GM18870 (cell line): ENCODE measurements around the gene GNE.
"Not testable (repeated sequence)": the region's sequence is repeated elsewhere in the genome, so short reads cannot be mapped to it uniquely, and the experiment has no call there.

Experiments
- ATAC-seq: cut with Tn5 transposase; IDR thresholded peaks from one replicate; pipeline ENCODE4 v1.9.1; 2021; ENCODE audit warnings: moderate library complexity; ENCODE audit not compliant: unreplicated experiment

GNE gene

DNA sequence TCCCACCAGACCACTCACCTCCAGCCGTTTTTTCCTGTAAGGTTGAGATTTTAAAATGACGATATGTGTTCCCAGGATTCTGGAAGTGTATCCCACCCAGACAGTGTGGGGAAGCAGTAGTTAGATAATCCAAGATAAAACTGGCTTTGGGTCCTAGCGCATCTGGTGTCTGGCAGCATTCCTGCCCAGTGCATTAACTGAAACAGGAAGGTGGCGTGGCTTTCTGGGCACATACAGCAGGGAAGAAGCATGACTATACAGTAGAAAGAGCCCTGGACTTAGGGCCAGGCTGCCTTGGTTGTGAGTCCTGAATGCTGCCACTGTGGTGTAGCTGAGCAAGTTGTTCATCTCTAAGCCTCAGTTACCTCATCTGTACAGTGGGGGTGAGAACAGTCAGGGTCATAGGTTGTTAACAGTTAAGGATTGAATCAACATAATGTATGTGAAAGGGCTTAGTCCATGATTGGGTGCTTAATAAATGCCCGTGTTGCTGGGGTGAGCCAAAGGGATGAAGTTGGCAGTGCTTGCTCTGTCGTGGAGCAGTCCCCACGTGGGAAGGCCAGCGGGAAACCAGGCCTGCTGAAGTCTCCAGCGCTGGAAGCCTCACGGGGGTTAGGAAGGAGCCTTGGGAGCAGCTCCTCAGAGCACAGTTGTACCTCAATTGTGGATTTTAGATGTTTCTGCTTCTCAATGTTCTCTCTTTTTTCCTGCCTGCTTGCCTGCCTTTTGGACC lies 49.6 kb downstream of the GNE start:
- no peak for ATAC-seq

DNA sequence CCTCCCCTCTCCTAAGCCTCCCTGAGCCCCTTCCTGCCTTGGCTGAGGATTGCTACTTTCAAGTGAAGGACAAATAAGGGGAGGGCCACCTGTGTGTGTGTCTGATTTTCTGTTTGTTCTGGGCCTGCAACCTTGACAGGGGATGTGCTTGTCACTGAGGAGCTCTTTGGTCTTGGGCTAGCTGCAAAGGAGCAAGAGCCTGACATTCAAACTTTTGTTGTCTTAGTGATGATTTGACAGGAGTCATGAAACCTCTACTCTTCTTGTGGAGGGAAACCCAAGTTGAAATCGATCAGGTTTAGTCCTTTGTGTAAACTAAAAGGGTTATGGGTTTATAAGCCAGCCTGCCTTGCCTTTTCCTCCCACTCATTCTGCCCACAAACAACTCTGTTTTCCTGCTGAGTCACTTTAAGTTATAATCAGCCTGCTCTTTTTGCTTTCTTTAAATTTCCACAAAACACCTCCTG lies 50.7 kb downstream of the GNE start:
- ATAC-seq: no peak

DNA sequence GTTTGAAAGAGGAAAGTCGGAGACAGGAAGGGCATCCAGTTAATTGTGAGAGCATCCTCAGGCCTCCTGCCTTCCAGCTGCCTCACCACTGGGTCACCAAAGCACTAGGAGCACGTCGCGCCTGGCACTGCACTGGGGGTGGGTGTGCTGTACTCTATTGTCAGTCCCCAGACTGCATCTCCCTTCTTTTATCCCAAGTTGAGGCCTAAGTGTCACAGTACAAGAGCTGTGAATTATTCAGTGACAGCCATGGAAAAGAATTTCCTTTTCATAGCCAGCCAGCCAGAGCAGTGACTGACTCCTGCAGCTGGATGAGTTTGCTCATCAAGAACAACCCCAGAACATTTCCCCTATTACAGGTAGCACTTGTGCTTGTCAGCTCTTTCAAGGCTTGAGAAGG lies 51.2 kb downstream of the GNE start:
- ATAC-seq: no peak

DNA sequence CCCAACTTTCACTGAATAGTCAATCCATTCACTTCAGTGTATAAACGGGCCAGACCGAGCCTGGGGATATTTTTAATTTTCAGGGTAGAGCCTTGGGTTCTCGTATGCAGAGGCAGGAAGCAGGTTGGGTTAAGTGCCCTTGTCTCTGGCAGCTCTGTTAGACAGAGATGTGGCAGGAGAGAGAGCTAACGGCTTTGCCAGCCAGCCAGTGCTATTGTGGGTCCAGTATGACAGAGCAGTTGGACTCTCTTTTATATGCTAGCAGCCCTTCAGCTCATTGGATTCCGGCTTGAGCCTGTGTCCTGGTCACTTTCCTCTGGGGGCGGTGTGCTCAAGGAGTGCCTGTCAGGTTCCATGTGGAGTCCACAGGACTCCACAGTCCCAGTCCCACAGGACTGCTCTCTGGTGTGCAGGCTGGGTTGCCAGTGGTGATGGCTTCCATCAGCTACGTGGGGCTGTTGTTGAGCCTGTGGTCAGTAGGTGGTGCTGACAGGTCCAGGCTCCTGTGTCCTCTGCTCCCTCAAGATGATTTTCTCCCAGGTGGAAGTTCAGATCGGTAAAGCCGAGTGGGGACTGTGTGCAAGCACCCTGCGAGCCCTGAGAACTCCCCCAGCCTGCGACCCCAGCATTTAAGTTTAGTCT lies 53.2 kb downstream of the GNE start:
- no peak for ATAC-seq

DNA sequence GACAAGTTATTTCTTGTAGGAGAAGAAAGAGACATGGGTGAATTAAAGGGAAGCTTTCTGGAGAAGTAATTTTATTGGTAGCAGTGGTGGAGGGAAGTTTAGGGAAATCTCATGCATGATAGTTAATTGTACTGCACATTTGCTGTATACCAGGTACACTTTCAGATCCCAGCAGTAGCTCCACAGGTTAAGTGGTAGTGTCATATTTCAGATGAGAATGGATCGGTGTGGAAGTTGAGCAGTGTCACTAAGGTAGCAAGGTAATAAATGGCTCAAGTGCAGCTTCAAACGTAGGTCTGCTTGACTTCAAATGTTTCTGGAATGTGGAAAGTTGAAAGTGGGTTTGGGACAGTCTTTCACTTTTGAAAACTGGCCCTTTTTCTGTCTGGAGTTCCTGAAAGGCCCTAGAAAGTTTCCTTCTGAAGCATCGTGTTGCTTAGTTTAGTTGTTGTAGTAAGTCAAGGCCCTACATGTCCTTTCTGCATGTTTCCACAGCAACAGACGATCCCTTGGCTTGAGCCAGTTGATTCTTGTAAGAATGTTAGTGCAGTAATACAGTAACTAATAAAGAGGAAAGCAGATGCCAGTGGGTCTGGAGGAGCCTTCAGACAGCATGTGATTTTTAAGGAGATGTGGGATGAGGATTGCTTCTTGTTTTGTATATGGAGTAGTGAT lies 63.8 kb downstream of the GNE start:
- no peak for ATAC-seq

DNA sequence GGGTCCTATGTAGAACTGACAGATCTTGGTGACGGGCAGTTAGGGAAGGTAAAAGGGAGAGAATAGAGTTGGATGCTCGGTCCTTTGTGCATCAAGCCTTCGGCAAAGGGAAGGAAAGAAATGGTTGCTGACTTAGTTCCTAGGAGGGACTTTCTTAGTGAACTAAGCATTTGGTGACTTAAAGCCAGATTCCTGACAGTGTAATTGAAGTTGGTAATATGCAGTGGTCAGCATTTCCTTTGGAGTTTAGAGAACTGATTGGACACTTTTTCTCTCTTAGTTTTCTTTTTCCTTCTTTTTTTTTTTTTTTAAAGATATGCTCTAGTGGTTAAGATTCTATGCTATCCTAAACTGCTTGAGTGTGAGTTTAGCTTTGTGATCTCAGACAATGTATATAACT lies 65.2 kb downstream of the GNE start:
- no peak for ATAC-seq

DNA sequence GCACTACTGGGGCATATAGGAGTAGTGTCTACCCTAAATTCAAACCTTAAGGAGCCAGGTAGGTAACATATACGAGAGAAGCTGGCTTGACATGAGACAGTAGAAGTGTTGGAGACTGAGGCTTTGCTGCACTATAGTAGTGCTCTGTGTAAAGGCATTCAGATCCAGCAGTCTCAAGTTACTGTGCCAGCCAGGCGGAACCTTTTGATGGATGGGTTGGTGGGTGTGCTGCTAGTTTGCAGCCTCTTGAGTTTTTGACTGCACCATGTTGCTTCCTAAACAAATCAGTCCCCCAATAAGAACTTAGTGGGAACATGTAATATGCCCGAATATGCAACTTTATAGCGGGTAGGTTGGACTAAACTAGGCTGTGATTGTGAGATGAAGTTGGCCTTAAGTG lies 66.1 kb downstream of the GNE start:
- no peak for ATAC-seq

DNA sequence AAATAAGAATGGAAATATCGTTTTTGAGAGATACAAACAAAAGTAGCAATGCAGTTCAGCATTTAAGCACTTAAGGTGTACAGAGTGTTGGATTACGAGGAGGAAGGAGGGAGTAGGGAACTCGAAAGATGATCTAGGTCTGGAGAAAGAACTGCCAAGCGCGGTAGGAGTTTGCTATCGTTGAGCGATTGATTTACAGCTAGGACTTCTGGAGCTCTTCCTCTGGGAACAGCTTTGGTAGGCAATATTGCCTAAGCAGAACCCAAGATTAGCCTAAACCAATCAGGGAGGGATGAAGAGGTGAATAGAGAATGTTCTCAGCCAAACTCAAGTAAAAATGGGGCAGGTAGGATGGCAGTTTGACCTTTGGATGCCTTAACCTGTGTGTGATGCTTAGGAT lies 66.6 kb downstream of the GNE start:
- ATAC-seq: no peak

DNA sequence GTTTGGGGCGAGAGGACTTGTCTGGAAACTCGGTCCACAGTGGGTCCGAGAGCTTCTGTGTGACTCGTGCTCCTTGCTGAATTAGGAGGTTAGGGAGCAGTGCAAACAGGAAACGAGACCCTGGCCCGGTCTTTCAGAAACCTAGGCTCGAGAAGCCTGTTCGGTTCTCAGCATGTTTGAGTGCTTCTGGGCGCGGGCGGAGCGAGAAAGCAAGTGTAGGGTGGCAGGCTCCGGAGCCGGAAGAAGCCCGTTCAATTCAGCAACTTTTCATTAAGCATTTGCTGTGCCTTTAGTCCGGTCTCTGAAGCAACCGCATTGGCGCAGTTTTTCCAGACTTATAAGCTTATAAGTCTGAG lies 67.0 kb downstream of the GNE start:
- no peak for ATAC-seq

DNA sequence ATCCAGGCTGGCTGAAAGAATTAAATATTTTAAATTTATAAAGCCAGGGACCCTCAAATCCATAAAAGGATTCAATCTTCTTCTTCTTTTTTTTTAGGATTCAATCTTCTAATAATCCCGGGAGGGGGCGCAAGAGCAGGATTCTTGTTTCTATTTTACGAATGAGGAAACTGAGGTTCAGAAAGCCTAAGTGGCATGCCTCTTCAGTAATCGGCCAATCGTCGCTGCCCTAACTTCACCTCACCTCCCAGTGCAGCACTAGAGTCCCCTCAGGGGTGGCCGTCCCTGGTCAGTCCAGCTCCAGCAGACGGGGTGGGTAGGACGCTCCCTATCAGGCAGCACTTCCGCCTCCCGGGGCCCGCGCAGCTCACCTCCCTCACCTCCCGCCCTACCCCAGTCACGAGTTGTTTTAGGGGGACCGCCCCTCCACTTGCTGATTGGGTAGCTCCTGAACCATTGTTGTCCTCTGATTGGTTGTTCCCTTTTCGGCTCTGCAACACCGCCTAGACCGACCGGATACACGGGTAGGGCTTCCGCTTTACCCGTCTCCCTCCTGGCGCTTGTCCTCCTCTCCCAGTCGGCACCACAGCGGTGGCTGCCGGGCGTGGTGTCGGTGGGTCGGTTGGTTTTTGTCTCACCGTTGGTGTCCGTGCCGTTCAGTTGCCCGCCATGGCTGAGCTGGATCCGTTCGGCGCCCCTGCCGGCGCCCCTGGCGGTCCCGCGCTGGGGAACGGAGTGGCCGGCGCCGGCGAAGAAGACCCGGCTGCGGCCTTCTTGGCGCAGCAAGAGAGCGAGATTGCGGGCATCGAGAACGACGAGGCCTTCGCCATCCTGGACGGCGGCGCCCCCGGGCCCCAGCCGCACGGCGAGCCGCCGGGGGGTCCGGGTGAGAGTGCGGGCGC lies 67.6 kb downstream of the GNE start, which contains the start of gene CLTA:
CLTA (plus strand) TSS at position 534 of the 902 bp plus-strand sequence; CDS start at position 670, 136 bp downstream.
- peak; percentile 97 for ATAC-seq

DNA sequence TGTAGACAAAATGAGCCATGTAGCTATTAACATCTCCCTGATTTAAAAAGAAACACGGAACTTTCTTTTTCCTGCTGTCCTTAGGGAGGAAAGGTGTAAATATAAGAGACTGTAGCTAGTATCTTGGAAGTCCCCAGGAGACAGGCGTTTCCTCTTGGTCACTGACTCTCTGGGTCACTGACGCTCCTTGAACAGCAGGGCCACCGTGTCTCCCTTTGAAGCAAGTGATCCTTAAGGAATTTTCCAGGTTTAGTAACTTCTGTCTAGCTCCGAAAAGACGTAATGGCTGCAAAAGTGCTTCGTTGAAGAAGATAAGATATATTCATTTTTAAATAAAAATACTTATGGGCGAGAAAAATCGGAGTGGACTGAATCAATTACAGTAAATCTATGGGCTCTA lies 68.3 kb downstream of the GNE start:
- ATAC-seq: no peak

DNA sequence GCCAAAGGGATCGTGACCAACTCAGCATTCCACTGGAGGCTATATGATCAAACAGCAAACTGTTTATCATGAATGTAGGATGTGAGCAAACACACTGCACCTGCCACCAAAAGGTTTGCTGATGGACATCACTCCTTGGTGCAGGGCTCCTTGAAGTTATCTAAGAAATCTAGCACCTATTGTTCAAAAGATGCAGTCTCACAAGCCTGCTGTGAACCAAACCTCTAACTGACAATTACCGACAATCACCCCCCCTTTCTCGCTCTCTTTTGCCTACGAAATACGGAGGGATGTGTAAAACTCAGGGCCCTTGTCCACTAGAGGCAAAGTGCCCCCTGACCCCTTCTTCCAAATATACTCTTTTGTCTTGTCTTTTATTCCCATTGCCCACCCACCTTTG lies 70.0 kb downstream of the GNE start:
- ATAC-seq: no peak

DNA sequence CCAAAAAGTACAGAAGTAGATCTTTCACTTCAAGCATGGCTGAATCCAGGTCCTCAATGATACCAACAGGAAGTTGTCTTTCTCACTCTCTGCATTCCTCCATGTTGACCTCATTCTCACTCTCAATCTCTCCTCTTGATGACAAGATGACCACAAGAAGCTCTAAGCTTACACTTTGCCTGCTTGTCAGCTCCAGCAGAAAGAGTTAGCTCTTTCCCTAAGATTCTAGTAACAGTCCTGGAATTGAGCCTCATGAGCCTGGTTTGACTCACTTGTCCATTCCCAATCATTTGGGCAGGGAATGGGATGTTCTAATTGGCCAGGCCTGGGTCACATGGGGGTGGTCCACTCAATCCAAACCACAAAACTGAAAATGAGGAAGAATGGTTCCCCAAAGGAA lies 70.8 kb downstream of the GNE start:
- no peak for ATAC-seq

DNA sequence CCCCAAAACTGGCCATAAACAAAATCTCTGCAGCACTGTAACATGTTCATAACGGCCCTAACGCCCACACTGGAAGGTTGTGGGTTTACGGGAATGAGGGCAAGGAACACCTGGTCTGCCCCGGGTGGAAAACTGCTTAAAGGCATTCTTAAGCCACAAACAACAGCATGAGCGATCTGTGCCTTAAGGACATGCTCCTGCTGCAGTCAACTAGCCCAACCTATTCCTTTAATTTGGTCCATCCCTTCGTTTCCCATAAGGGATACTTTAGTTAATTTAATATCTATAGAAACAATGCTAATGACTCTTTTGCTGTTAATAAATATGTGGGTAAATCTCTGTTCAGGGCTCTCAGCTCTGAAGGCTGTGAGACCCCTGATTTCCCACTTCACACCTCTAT lies 78.0 kb downstream of the GNE start:
- ATAC-seq: not testable (repeated sequence)

DNA sequence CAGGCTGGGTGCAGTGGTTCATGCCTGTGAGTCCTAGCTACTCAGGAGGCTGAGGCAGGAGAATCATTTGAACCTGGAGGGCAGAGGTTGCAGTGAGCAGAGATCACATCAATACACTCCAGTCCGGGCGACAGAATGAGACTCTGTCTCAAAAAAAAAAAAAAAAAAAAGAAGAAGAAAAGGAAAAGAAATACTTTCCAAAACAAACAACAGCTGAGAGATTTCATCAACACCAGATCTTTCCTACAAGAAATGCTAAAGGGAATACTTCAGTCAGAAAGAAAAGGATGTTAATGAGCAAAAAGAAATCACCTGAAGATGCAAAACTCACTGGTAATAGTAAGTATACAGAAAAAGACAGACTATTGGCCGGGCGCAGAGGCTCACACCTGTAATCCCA lies 80.7 kb downstream of the GNE start:
- ATAC-seq: no peak

DNA sequence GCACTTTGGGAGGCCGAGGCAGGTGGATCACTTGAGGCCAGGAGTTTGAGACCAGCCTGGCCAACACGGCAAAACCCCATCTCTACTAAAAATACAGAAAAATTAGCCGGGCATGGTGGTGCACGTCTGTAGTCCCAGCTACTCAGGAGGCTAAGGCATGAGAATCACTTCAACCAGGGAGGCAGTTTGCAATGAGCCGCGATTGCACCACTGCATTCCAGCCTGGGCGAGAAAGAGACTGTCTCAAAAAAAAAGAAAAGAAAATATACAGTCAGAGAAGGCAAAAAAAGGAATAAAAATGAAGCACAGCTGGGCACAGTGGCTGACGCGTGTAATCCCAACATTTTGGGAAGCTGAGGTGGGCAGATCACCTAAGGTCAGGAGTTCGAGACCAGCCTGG lies 81.8 kb downstream of the GNE start:
- not testable (repeated sequence) for ATAC-seq

DNA sequence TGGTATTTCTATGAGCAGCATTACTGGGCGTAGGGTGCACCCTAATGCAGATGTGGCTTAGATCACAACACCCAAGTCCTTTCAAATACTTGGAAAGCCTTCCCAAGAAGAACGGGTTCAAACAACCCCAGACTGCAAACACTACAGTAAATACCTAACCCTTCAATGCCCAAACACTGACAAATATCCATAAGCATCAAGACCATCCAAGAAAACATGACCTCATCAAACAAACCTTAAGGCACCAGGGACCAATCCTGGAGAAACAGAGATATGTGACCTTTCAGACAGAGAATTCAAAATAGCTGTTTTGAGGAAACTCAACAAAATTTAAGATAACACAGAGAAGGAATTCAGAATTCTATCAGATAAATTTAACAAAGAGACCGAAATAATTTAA lies 83.0 kb downstream of the GNE start:
- ATAC-seq: not testable (repeated sequence)

DNA sequence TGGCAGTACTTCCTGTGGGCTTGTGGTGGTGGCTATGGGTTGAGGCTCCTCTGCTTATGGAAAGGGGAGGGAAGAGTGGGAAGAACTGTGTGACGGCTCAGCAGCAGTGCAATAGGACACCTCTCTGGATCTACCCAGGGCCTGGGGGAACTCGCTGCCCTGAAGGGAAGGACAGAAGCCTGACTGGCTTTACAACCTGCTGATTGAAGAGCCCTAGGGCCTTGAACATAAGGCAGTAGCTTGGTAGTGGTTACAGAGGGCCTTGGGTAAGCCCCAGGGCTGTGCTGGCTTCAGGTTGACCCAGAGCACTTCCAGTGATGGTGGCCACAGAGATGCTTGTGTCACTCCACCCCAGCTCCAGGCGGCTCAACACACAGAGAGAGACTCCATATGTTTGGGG lies 83.5 kb downstream of the GNE start:
- ATAC-seq: no peak

DNA sequence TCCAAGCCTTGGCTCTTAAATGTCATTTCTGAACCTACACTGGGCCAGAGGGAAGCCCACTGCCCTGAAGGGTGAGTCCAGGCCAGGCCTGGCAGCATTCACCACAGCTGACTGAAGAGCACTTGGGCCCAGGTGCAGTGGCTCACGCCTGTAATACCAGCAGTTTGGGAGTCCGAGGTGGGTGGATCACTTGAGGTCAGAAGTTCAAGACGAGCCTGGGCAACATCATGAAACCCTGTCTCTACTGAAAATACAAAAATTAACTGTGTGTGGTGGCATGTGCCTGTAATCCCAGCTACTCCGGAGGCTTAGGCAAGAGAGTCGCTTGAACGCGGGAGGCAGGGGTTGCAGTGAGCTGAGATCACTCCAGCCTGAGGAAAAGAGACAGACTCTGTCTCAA lies 84.0 kb downstream of the GNE start:
- no peak for ATAC-seq

DNA sequence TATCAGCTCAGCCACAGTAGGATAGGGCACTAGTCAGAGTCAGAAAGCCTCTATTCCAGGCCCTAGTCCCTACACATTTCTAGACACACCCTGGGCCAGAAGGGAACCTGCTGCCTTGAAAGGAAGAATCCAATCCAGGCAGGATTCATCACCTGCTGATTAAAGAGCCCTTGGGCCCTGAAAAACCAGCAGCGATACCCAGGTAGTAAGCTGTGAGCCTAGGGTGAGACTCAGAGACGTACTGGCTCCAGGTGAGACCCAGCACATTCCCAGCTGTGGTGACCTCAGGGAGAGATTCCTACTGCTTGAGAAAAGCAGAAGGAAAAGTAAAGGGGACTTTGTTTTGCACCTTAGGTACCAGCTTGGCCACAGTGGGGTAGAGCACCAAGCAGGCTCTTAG lies 84.4 kb downstream of the GNE start:
- ATAC-seq: no peak

DNA sequence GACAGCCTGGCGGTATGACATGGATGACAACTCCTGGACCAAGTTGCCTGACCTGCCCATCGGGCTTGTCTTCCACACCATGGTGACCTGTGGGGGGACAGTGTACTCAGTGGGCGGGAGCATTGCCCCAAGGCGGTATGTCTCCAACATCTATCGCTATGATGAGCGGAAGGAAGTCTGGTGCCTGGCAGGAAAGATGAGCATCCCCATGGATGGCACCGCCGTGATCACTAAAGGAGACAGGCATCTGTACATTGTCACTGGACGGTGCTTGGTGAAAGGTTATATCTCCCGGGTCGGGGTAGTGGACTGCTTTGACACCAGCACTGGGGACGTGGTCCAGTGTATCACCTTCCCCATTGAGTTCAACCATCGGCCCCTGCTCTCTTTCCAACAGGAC lies 87.7 kb downstream of the GNE start:
- no peak for ATAC-seq
